HG02938 (cell line): ENCODE measurements around the gene KRTAP5-10.
"Not testable (repeated sequence)": the region's sequence is repeated elsewhere in the genome, so short reads cannot be mapped to it uniquely, and the experiment has no call there.

Experiments
- ATAC-seq: cut with Tn5 transposase; IDR thresholded peaks from one replicate; pipeline ENCODE4 v1.9.1; 2021; ENCODE audit warnings: mild to moderate bottlenecking, moderate library complexity; ENCODE audit not compliant: unreplicated experiment

The KRTAP5-10 gene

DNA sequence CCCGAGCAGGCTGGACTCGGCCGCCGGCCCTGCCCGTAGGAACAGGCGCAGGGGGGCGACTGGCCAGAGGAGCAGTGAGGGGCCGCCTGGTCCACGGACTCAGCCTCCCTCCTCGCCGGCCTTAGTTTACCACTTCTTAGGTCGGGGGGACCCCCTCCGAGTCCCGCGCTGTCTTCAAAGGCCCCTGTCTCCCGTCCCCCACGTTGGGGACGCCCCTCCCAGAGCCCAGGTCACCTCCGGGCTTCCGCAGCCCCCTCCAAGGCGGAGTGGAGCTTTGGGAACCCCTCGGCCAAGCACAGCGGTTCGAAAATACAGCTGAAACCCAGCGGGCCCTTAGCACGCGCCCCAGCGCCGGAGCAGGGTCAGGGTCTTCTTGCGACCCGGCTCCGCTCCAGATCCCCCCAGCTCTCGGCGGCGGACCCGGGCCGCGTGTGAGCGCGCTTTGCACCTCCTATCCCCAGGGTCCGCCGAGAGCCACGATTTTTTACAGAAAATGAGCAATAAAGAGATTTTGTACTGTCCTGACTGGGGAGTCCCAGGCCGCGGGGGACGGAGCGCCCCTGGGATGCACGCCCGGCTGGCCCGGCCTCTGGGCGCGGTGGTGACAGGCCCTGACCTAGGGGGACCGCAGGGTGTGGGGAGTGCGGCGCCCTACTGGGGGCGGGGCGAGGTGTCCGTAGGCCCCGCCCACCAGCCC is 42.3 kb downstream of the KRTAP5-10 start:
- ATAC-seq = not testable (repeated sequence)

DNA sequence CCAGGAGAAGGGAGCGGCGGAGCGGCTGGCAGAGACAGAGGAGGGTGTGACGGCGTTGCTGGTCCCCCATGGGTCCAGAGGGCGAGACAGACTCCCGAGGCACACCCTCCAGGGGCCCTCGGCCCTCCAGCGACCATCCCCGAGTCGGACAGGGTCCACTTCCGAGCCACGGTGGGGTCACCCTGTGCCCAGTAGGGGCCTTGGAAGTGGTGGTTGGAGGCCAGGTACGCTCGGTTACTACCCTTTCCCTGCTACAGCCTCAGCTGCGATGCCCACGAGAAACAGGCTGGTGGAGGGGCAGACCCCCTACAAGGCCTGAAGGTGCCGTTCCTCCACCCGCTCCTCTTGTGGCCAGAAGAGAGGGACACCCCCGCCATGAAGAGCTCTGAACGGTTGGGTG is 42.9 kb downstream of the KRTAP5-10 start:
- ATAC-seq = not testable (repeated sequence)

DNA sequence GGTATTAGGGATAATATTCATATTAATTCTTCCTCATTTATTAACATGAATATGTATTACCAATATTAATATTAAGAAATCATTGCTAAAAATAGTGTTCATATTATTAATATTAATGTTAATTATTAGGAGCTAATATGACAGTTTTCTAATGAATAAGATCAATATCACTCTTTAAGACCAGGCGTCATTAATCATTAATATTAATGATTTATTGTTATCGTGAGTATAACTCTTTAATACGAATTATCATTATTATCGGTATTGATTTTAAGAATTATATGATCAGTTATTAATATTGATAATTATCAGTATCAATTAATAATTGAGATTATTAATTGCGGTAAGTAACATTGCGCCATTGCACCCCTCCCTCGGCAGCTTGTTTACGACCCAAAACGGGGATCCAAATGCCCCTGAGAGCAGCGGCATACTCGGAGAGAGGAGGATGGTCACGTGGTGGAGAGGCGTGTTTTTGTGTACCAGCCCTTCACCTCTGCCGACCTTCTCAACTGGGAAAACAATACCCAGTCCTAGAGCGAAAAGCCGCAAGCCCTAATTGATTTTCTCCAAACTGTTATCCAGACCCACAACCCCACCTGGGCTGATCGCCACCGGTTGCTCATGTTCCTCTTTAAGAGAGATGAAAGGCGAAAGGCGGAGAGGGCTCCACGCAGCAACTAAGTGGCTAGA is 46.0 kb downstream of the KRTAP5-10 start:
- ATAC-seq = not testable (repeated sequence)

DNA sequence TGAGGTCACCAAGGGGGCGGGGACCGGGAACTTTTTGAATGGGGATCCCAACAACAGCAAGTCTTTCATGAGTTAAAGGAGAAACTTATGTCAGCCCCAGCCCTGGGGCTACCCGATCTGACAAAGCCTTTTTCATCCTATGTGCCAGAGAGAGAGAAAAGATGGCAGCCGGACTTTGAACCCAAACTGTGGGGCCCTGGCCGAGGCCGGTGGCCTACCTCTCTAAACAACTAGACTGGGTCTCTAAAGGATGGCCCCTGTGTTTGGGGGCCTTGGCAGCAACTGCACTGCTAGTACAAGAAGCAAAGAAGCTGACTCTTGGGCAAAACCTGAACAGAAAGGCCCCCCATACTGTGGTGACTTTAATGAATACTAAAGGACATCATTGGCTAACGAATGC is 48.6 kb downstream of the KRTAP5-10 start:
- ATAC-seq = not testable (repeated sequence)

DNA sequence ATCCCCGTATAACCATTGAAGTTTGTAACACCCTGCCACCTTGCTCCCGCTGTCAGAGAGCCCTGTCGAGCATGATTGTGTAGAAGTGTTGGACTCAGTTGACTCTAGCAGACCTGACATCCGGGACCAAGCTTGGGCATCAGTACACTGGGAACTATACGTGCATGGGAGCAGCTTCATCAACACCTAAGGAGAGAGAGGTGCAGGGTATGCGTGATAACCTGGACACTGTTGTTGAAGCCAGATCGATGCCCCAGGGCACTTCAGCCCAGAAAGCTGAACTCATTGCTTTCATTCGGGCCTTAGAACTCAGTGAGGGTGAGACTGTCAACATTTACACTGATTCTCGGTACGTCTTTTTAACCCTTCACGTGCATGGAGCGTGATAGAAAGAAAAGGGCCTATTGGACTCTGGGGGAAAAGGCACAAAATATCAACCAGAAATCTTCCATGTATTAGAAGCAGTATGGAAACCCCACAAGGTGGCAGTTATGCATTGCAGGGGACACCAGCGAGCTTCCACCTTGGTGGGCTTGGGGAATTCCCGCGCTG is 49.1 kb downstream of the KRTAP5-10 start:
- ATAC-seq = not testable (repeated sequence)

DNA sequence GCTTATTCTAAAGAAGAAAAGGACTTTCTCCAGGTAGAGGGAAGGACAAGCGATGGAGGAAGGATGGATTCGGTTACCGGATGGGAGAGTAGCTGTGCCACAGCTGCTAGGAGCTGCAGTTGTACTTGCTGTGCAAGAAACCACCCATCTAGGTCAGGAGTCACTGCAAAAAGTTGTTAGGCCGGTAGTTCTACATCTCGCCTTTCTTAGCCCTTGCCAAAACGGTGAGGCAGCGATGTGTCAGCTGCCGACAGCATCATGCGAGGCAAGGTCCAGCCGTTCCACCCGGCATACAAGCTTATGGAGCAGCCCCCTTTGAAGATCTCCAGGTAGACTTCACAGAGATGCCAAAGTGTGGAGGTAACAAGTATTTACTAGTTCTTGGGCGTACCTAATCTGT is 49.6 kb downstream of the KRTAP5-10 start:
- not testable (repeated sequence) for ATAC-seq
